Head of caudate nucleus (tissue), 42 donors: ENCODE data around the gene RCN2.
A peak's percentile ranks its signal among the peaks of the same experiment; 100 is the strongest.

Experiments
- DNase-seq, 42 donors: peaks; one replicate each; pipeline versions ENCODE4 v3.0.0 to v3.0.0-alpha.2; 2020 to 2021; ENCODE audit warnings: mixed read lengths in 7 of 42
- intact Hi-C: fragments of 100-400 bp; cut with DNase I; formaldehyde crosslinking; loops from one replicate; pipeline ENCODE4 v1.15.0; 2022

RCN2 gene

GRCh38 chr15:76987896-76988860, 56.6 kb downstream of the RCN2 start:
- intact Hi-C loops = no loop called here
- peak in 9 of 42 donors; percentile 31 to 50 (median 34) for DNase-seq

GRCh38 chr15:76988867-76989780, 57.6 kb downstream of the RCN2 start:
- DNase-seq = peak in 8 of 42 donors; percentile 25 to 52 (median 40)
- intact Hi-C loops = no loop called here

- DNase-seq = peak in 4 of 42 donors; percentile 1 to 42 (median 6)
- intact Hi-C loops = no loop called here
Measured at GRCh38 chr15:76991048-76991447, 59.5 kb downstream of the RCN2 start.

DNA sequence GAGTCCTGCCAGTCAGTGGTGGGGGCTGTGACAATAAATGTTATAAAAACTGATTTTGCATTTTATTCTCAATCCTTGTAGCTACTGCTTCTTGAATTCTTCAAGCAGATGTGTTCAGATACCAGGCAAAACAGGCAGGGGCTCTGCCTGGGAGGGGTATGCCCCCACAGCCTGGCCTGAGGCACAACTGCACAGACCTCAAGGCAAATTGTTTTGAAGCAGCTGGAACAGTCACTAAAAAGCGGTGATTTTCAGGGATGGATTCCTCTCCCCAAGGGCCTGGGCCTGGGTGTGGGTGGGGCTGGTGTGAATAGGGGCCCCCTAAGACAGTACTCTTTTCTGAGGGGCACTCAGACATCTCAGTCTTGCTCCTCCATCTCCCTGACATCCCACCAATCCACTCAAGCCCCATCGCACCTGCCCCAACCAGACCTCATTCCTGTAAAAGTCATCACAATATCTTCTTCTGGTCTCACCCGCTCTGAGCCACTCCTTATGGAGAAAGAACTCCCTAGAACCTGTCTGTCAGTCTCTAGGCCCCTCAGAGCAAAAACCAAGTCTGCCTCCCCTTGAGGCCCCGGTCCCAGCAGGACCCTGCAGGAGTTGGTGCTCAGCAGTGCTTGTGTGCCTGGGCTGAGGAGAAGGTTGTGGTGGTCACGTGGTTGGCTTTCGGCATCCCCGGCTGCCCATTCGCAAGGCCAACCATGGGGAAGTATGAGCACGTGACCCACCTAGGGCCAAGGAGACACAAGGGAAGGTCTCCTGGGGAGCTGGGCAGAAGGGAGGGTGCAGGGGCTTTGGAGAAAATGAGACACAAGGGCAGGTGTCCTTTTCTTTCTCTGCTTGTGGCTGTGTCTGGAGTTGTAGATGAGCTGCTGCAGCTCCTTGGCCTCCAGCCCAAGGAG, 60.4 kb downstream of the RCN2 start:
- intact Hi-C loops = no loop called here

GRCh38 chr15:76993114-76993725, 61.7 kb downstream of the RCN2 start:
- intact Hi-C loops = no loop called here
- DNase-seq = peak in 5 of 42 donors; percentile 2 to 36 (median 9)

More for the DNA sequence above, 60.4 kb downstream of the RCN2 start:
- peak in 23 of 42 donors; percentile 23 to 66 (median 44) for DNase-seq

GRCh38 chr15:76994001-76994400, 62.5 kb downstream of the RCN2 start:
- intact Hi-C loops = no loop called here
- DNase-seq = peak in 3 of 42 donors; percentile 2 to 39 (median 7)

- intact Hi-C loops = no loop called here
- DNase-seq = peak in 4 of 42 donors; percentile 0 to 21 (median 9)
Measured at GRCh38 chr15:76994496-76994895, 62.9 kb downstream of the RCN2 start.

- intact Hi-C loops = no loop called here
- peak; percentile 32 to 86 (median 73) for DNase-seq
Measured at GRCh38 chr15:76994971-76995945, 63.7 kb downstream of the RCN2 start, which contains the start of gene PSTPIP1. Gene PSTPIP1 (plus strand): TSS chr15:76995126. CDS start chr15:76995574, 448 bp downstream.

DNA sequence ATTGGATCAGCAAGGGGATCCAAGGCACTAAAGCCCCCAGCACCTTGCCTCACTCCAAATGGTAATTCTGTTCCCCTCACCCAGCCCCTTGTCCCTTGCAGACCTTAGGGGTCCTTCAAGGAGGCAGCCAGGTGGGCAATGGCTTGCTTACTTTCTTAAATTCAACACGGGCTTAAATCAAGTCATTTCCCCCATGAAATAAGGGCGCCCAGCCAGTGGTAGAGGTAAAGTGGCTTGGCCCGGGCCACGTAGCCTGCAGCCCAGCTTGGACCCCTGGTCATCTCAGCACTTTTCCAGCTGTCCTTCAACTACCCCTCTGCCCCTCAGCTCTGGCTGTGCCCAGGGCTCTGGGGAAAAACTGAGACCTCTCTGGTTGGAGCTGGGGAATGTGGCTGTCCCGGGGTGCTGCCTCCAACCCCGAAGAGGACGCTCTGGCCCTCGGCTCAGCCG, 64.6 kb downstream of the RCN2 start:
- intact Hi-C loops = no loop called here
- peak in 1 of 42 donors; percentile 8 for DNase-seq

DNA sequence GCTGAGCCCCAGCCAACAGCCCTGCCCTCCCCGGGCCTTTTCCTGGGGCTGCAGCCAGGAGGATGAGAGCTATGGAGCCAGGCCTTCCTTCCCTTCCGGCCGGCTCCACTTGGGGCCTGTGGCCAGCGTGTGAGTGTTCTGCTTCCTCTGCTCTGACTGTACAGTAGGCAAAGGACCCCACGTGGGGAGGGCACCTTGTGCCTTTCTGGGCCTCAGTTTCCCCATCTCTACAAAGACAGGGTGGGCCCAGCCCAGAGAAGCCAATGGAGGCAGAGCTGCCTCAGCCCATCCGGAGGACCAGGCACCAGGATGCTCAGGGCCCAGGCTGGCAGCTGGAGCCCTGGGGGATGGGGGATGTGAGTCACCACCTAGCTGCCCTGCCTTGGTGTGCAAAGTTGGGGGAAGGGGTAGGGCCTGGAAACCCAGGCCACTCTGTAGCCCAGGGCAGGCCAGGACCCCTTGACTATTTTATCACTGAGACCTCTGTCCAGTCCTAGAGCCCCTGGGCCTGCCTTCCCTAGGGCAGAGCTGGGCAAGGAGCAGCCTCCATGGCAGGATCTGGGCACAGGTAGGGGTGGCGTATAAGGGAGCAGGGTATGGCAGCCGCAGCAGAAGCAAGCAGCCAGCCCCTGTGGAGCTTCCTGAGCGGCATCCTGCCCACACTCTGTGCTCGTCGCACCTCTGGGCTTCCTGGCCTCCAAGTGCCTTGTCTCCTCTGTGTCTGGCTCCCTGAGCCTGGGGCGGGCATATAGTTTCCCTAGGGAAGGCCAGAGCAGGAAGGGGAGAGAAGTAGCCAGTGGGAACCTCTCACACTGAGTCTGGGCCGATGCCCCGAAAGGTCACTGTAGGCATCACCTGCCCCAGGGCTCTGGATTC, 65.2 kb downstream of the RCN2 start:
- intact Hi-C loops = no loop called here
- DNase-seq = peak in 13 of 42 donors; percentile 16 to 58 (median 46)

- intact Hi-C loops = no loop called here
Measured at GRCh38 chr15:76998663-76999285, 67.2 kb downstream of the RCN2 start.

DNA sequence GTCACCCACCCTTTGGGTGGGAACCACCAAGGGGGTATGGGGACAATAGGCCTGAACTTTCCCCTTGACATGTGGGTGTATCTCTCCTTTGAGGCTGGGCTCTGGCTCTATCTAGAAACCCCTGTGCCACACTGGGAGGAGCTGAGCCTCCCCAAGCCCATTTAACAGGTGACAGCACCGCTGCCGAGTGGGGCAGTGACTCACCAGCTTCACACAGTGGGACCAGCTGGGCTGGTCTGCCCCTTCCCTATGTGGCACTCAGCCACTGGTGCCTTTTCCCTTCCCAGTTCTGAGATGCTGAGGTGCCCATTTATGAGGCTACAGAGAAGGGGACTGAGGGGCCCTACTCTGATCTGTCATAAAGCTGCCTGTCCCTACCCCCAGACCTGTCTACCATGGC, 68.4 kb downstream of the RCN2 start:
- no peak for DNase-seq
- intact Hi-C loops = no loop called here

More at GRCh38 chr15:76998663-76999285, 67.2 kb downstream of the RCN2 start:
- DNase-seq = no peak

DNA sequence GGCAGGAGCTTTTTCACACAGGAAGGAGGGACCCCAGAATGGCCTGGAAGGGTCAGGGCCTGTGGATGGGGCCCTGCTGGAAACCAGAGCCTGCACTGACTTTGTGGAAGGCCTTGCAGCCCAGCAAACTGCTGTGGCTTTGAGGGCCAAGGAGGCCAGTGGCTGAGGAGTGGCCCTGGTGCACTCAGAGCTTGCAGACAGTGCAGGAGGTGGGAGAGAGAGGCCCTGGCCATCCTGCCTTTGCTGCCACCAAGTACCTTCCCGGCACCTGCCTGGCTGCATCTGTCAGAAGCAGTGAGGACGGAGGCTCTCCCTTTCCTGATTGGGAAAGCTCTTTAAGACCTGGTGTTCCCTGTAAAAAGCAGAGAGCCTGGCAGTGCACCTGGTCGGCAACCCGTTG, 69.8 kb downstream of the RCN2 start:
- DNase-seq = no peak
- intact Hi-C loops = no loop called here

GRCh38 chr15:77001966-77002365, 70.4 kb downstream of the RCN2 start:
- DNase-seq = no peak
- intact Hi-C loops = no loop called here

- intact Hi-C loops = no loop called here
- DNase-seq = no peak
Measured at GRCh38 chr15:77002436-77002835, 70.9 kb downstream of the RCN2 start.
